ENCODE results near the gene ATP1A1.

The ATP1A1 gene

DNA sequence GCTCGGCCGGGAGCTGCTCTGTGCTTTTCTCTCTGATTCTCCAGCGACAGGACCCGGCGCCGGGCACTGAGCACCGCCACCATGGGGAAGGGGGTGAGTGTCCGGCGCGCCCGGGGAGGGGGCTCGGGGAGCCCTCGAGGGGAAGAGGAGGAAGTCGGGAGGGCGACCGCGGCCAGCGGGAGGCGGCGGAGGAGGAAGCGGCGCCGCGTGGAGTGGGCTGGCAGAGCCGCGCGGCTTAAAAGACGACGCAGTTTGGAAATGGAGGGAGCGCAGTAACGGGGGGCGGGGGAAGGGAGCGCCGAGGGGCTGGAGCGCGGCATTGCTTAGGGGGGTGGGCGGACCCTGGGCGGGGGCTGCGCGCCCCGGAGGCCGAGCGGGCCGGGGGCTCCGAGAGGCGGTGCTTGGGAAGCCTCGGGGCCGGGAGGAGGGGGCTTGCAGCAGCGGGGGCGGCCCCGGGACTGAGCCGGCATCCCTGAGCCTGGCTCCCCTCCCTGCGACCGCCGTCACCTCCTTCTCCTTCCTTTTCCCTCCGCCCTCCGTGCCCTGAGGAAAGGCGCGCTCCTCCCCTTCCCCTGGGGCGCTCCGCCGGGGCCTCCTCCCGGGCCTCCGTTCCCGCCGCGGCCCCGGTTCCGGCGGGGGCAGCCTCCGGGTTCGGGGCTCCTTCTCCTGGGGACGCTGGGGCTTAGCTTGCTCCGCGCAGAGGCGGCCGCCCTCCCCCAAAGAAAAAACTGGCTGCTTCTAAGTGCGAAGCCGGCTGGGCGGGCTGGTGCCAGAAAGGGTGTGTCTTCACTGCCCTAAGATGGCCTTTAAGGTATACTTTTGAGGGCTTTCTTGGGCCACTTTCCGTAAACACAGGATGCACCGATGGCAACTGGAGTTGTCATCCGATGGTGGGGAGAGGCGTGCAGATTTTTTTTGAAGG lies 648 bp downstream of the ATP1A1 start:
- peak; percentile 59 for DNase-seq

DNA sequence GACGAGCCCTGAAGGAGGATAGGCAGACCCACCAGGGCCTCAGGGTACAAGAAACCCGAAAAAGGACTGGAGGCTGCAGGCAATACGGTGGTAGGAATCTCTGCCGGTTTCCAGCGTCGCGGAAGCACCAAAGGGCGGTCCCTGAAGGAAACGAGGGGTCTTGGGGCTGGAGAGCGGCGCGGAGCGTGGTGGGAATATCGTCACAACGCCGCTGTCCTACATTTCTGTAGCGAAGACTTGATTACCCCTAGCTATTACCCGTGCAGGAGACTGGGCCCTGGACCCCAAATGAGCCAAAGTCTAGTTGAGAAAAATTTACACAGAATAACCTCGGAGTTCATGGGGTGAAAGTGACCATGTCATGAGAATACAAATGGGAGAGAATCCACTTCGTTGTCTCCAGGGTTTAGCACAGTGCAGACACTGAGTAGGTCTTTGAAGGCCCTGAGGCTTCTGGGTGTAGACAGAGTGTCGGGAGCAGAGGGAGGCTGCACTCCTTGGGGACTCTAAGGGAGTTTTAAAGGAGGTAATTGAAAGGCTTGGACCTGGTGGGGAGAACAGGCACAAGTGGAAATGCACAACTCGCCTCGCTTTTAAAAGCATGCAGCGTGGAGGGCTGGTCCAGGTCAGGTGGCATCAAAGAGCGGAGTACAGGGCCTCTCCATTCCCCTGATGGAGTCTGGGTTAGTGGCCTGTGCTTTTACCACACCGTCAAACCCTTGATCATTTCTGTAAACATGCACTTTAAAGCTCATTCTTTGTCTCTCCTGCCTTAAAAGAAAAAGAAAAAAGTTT lies 1.5 kb downstream of the ATP1A1 start:
- peak; percentile 19 for DNase-seq

- DNase-seq: no peak
Measured at GRCh38 chr1:116375148-116375886, 2.3 kb downstream of the ATP1A1 start.

- peak; percentile 41 for DNase-seq
Measured at GRCh38 chr1:116375887-116376728, 3.1 kb downstream of the ATP1A1 start.

DNA sequence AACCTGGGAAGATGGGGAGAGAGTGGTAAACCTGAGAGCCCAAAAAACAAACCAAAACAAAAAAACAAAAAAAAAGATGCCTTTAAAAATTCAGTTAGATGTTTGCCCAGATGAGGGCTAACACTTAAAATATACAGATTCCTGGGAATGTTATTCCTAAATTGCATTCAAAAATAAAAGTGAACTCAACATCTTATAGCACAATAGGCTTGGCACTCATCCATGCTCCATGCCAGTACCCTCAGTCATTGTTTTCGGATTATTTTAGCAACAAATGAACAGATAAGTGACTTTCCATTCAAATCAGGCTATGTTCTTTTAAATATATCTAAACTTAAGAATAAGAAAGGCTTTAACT lies 3.7 kb downstream of the ATP1A1 start:
- DNase-seq: no peak

GRCh38 chr1:116377541-116378529 lies 4.8 kb downstream of the ATP1A1 start:
- DNase-seq: peak; percentile 25

GRCh38 chr1:116379057-116379630 lies 6.1 kb downstream of the ATP1A1 start:
- DNase-seq: no peak

GRCh38 chr1:116379674-116380498 lies 6.8 kb downstream of the ATP1A1 start:
- no peak for DNase-seq

DNA sequence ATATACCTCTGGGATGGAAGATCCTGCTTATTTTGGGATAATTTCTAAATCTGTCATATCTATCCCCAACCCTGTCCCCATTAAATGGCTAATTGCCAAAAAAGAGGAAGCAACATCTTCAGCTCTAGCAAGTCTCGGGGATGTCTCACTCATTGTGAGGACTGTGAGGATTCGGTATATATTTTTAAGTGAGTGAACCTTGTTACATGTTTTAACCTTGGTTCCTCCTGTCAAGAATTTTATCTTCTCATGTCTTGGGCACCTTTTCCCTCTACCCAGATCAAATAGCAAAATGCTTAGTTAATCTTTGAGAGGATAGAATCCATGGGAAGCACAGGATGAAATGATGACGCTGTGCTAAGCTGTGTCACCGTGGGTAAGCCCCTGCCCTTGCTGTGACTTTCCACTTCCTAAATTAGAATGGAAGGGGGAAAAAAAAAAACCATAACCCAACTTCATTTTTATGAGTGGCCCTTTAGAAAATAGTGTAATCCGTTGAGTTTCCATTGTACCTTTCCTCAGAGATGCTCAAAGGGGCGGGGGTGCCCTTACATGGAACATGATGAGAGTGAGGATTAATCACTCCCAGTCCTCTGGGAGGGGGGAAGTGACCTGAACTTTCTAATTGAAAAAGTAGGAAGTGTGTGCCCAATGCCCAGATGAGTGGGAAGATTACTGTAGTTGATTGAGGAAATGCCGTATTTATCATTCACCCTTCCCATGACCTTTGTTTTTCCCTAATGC lies 7.6 kb downstream of the ATP1A1 start:
- no peak for DNase-seq

- no peak for DNase-seq
Measured at GRCh38 chr1:116382321-116382720, 9.3 kb downstream of the ATP1A1 start.

DNA sequence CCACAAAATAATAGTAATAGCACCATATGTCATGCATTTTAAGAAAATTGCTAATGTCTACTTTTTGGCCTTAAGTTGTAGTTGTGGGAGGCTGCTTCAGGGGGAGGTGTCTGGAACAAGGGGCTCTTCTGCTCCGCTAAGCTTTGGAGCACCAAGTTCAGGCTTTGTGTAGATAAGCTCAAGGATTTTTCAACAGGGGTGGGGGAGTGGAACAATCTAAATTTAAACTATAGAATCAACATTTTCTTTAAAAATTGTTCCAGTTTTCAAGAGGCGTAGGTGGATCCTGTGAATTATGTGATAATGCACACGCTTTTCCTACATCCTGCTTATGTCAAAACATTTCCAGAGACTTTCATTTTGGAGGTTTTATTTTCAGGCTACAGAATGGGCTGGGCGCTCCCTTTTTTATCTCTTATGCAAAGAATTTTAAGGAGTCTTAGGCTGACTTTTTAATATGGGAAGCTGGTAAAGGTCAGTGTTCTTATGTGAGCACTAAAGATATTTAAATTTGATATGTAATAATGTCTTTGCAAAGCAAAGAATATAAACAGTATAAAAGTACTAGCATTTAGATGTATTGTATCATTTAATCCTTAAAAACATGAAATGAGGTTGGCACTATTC lies 9.9 kb downstream of the ATP1A1 start:
- DNase-seq: no peak

DNA sequence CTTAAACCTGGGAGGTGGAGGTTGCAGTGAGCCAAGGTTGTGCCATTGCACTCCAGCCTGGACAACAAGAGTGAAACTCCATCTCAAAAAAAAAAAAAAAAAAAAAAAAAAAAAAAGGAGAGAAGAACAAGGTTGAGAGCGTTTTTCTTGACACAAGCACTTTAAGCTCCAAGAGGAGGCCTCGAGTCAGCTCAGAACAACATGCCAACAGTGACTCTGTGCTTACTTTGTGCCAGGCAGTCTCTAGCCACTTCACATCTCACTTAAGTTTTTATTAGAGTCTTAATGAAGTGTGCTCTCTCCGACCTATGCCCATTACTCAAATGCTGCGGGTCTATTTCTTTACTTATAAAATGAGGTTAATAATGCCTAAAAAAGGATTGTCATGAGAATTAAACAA lies 13.0 kb downstream of the ATP1A1 start:
- no peak for DNase-seq

DNA sequence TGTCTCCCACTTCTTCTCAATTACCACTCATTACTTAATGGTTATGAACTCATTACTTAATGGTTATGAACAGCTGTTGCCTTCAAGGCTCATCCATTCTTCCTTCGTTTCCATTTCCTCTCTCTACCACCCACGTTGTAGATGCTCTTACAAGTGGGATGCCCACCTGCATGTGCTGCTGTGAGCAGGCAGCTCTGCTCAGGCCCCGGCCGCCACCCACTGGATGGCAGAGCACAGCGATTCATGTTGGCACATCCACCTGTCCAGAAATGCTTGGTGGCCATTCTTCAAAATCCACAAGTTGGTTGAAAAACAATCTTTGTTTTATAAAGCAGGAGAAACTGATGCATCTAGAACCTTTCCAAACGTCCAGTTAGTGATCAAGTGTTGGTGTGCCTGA lies 14.5 kb downstream of the ATP1A1 start:
- DNase-seq: no peak

DNA sequence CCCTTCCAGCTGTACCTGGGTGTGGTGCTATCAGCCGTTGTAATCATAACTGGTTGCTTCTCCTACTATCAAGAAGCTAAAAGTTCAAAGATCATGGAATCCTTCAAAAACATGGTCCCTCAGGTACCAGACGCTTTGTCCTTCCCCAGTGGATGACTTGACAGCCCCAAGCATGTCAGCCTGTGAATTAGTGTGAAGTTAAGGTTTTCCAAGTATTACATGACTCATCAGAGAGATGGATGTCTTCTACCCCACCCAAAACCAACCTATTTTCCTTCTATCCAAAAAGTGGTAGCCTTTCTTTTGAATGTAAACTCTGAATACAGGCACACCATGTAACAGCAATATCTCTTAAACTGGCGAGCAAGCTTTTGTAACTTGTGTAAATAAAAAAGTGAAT lies 15.1 kb downstream of the ATP1A1 start:
- DNase-seq: no peak

GRCh38 chr1:116389013-116389412 lies 16.0 kb downstream of the ATP1A1 start:
- DNase-seq: no peak

DNA sequence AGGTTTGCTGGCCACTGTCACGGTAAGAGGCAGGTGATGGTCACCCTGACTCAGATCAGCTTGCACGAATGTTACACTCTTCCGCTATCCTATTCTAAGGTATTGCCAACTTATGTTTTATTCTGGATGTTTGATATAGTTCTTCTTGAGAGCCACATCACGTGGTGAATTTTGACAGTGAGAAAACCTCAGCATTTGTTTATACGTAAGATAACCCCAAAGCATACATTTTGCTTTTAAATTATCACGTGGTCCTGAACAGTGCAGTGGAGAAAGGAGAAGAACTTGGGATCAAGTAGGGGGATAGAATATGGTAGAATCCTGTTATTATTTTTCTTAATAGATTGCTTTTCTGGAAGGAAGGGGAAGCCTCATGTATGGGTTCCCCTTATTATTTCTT lies 16.6 kb downstream of the ATP1A1 start:
- no peak for DNase-seq

GRCh38 chr1:116390195-116390594 lies 17.2 kb downstream of the ATP1A1 start:
- DNase-seq: no peak

GRCh38 chr1:116391185-116391584 lies 18.1 kb downstream of the ATP1A1 start:
- DNase-seq: no peak
